Measurements from ENCODE around the gene SCMH1. TPM values are rescaled to one million over a fixed set of nuclear protein-coding genes. Genes with fewer than 3 reads are reported as not detected.

Gene SCMH1
- total RNA-seq, 2 experiments from 2014 or later = 47.0 to 47.7 TPM

GRCh38 chr1:41151846-41152245, 90.3 kb downstream of the SCMH1 start:
- Histone ChIP-seq H3K4me1 (ENCODE audit: insufficient read depth, low read length, poor library complexity, severe bottlenecking) (no peaks in the 10 kb centered on the region), H2AFZ (ENCODE audit: low read length) (no peak overlapping the region), H3K79me2 (ENCODE audit: insufficient read depth, low read depth, low read length) (no peaks in the 10 kb centered on the region), H3K36me3 (ENCODE audit: insufficient read depth, low read length) (peaks cover 22% of the 10 kb centered on the region), H3K9me3 (ENCODE audit: low read length) (no peaks in the 10 kb centered on the region), H4K20me1 (ENCODE audit: insufficient read depth, low read length) (no peaks in the 10 kb centered on the region), H3K9me2 (ENCODE audit: insufficient read depth, low read length) (no peaks in the 10 kb centered on the region), H3K4me2 (ENCODE audit: low read length) (no peak overlapping the region), H3K27ac (ENCODE audit: low read depth, low read length, poor library complexity, severe bottlenecking) (no peak overlapping the region), H3K4me3 (ENCODE audit: low read depth, low read length, poor library complexity, severe bottlenecking) (no peak overlapping the region)
- intact Hi-C loops (cut with micrococcal nuclease; ENCODE audit: unreplicated experiment) = no loop called here
- ChIA-PET CTCF (ENCODE audit: unreplicated experiment) (no interaction called here), POLR2A (interaction anchor here (0.9 kb wide), 1 partner anchor 17 kb away, joined by 3 read pairs; no protein-coding TSS in a partner anchor)
- no peak for TF ChIP-seq EZH2phosphoT487 (IDR thresholded peaks at IDR 0.05; ENCODE audit: borderline replicate concordance, low read depth, low read length)
- no peak for TF ChIP-seq CTCF (conservative IDR thresholded peaks at IDR 0.05; ENCODE audit: low read length)
- DNase-seq (ENCODE audit: low spot score) = no peak
- no TSS peak for BruUV-seq (replicated peaks)

GRCh38 chr1:41149570-41149969, 92.5 kb downstream of the SCMH1 start:
- intact Hi-C loops (cut with micrococcal nuclease; ENCODE audit: unreplicated experiment) = no loop called here
- BruUV-seq (replicated peaks) = no TSS peak

More at GRCh38 chr1:41149570-41149969, 92.5 kb downstream of the SCMH1 start:
- CTCF ChIA-PET (ENCODE audit: unreplicated experiment) = no interaction called here
- no peak overlapping the region for H3K4me2 ChIP-seq (ENCODE audit: low read length)
- no peak overlapping the region for H3K27ac ChIP-seq (ENCODE audit: low read depth, low read length, poor library complexity, severe bottlenecking)
- no peaks in the 10 kb centered on the region for H4K20me1 ChIP-seq (ENCODE audit: insufficient read depth, low read length)
- H3K9me3 ChIP-seq (ENCODE audit: low read length) = no peaks in the 10 kb centered on the region
- H3K4me3 ChIP-seq (ENCODE audit: low read depth, low read length, poor library complexity, severe bottlenecking) = no peak overlapping the region
- peaks cover 30% of the 10 kb centered on the region for H3K36me3 ChIP-seq (ENCODE audit: insufficient read depth, low read length)
- no peaks in the 10 kb centered on the region for H3K4me1 ChIP-seq (ENCODE audit: insufficient read depth, low read length, poor library complexity, severe bottlenecking)
- no peaks in the 10 kb centered on the region for H3K9me2 ChIP-seq (ENCODE audit: insufficient read depth, low read length)
- no peak for DNase-seq (ENCODE audit: low spot score)
- POLR2A ChIA-PET = interaction anchor here (0.5 kb wide), 1 partner anchor 642 kb away, joined by 6 read pairs; no protein-coding TSS in a partner anchor
- TF ChIP-seq CTCF (conservative IDR thresholded peaks at IDR 0.05; ENCODE audit: low read length) (no peak), EZH2phosphoT487 (IDR thresholded peaks at IDR 0.05; ENCODE audit: borderline replicate concordance, low read depth, low read length) (no peak)
- no peak overlapping the region for H2AFZ ChIP-seq (ENCODE audit: low read length)
- no peaks in the 10 kb centered on the region for H3K79me2 ChIP-seq (ENCODE audit: insufficient read depth, low read depth, low read length)

Measured in OCI-LY7 (cell line).